Measurements from ENCODE around the gene CETN3. TPM values are rescaled to one million over a fixed set of nuclear protein-coding genes. Genes with fewer than 3 reads are reported as not detected.
"Not testable (repeated sequence)": the region's sequence is repeated elsewhere in the genome, so short reads cannot be mapped to it uniquely, and the experiment has no call there.

The CETN3 gene
- polyA plus RNA-seq, 1 donor = 34.6 TPM

GRCh38 chr5:90365328-90365727, 44.2 kb downstream of the CETN3 start:
- no peaks in the 10 kb centered on the region for H3K36me3 ChIP-seq (ENCODE audit: control insufficient read depth, insufficient read depth, low read length)
- no peaks in the 10 kb centered on the region for H3K9me3 ChIP-seq (ENCODE audit: control insufficient read depth, low read depth, low read length)
- no peaks in the 10 kb centered on the region for H3K27me3 ChIP-seq (ENCODE audit: control insufficient read depth, insufficient read depth, low read length)
- H3K4me1 ChIP-seq (ENCODE audit: control insufficient read depth, insufficient read depth, low read length) = no peaks in the 10 kb centered on the region
- no peak overlapping the region for H3K4me3 ChIP-seq (ENCODE audit: low read length)
- H3K27ac ChIP-seq (ENCODE audit: low read length) = no peak overlapping the region
- DNase-seq = no peak

- 88% methylated on average over 4 of the region's 7 CpGs for WGBS (ENCODE audit: insufficient coverage, low lambda C conversion rate)
- Histone ChIP-seq H3K4me1 (ENCODE audit: control insufficient read depth, insufficient read depth, low read length) (no peaks in the 10 kb centered on the region), H3K27ac (ENCODE audit: low read length) (no peak overlapping the region), H3K4me3 (ENCODE audit: low read length) (no peak overlapping the region), H3K9me3 (ENCODE audit: control insufficient read depth, low read depth, low read length) (no peaks in the 10 kb centered on the region), H3K36me3 (ENCODE audit: control insufficient read depth, insufficient read depth, low read length) (no peaks in the 10 kb centered on the region), H3K27me3 (ENCODE audit: control insufficient read depth, insufficient read depth, low read length) (no peaks in the 10 kb centered on the region)
- no peak for DNase-seq
Measured at GRCh38 chr5:90359073-90359920, 50.3 kb downstream of the CETN3 start.

GRCh38 chr5:90356622-90357021, 52.9 kb downstream of the CETN3 start:
- no peak overlapping the region for H3K27ac ChIP-seq (ENCODE audit: low read length)
- no peaks in the 10 kb centered on the region for H3K9me3 ChIP-seq (ENCODE audit: control insufficient read depth, low read depth, low read length)
- no peaks in the 10 kb centered on the region for H3K36me3 ChIP-seq (ENCODE audit: control insufficient read depth, insufficient read depth, low read length)
- no peaks in the 10 kb centered on the region for H3K4me1 ChIP-seq (ENCODE audit: control insufficient read depth, insufficient read depth, low read length)
- peak; percentile 2 to 8 for DNase-seq
- WGBS (ENCODE audit: insufficient coverage, low lambda C conversion rate) = 30% methylated on average over 2 of the region's 6 CpGs
- H3K4me3 ChIP-seq (ENCODE audit: low read length) = no peak overlapping the region
- H3K27me3 ChIP-seq (ENCODE audit: control insufficient read depth, insufficient read depth, low read length) = no peaks in the 10 kb centered on the region

GRCh38 chr5:90356176-90356575, 53.4 kb downstream of the CETN3 start:
- Histone ChIP-seq H3K36me3 (ENCODE audit: control insufficient read depth, insufficient read depth, low read length) (no peaks in the 10 kb centered on the region), H3K27ac (ENCODE audit: low read length) (no peak overlapping the region), H3K4me1 (ENCODE audit: control insufficient read depth, insufficient read depth, low read length) (no peaks in the 10 kb centered on the region), H3K9me3 (ENCODE audit: control insufficient read depth, low read depth, low read length) (no peaks in the 10 kb centered on the region), H3K27me3 (ENCODE audit: control insufficient read depth, insufficient read depth, low read length) (no peaks in the 10 kb centered on the region), H3K4me3 (ENCODE audit: low read length) (no peak overlapping the region)
- no peak for DNase-seq

GRCh38 chr5:90355635-90356034, 53.9 kb downstream of the CETN3 start:
- Histone ChIP-seq H3K9me3 (ENCODE audit: control insufficient read depth, low read depth, low read length) (no peaks in the 10 kb centered on the region), H3K4me1 (ENCODE audit: control insufficient read depth, insufficient read depth, low read length) (no peaks in the 10 kb centered on the region), H3K4me3 (ENCODE audit: low read length) (no peak overlapping the region), H3K27me3 (ENCODE audit: control insufficient read depth, insufficient read depth, low read length) (no peaks in the 10 kb centered on the region), H3K36me3 (ENCODE audit: control insufficient read depth, insufficient read depth, low read length) (no peaks in the 10 kb centered on the region), H3K27ac (ENCODE audit: low read length) (no peak overlapping the region)
- no peak for DNase-seq
- WGBS (ENCODE audit: insufficient coverage, low lambda C conversion rate) = no CpG with 5 or more reads among the region's 1 CpG

GRCh38 chr5:90353254-90353653, 56.3 kb downstream of the CETN3 start:
- Histone ChIP-seq H3K27ac (ENCODE audit: low read length) (no peak overlapping the region), H3K36me3 (ENCODE audit: control insufficient read depth, insufficient read depth, low read length) (no peaks in the 10 kb centered on the region), H3K9me3 (ENCODE audit: control insufficient read depth, low read depth, low read length) (no peaks in the 10 kb centered on the region), H3K4me1 (ENCODE audit: control insufficient read depth, insufficient read depth, low read length) (no peaks in the 10 kb centered on the region), H3K27me3 (ENCODE audit: control insufficient read depth, insufficient read depth, low read length) (no peaks in the 10 kb centered on the region), H3K4me3 (ENCODE audit: low read length) (no peak overlapping the region)
- no peak for DNase-seq
- no CpG with 5 or more reads among the region's 3 CpGs for WGBS (ENCODE audit: insufficient coverage, low lambda C conversion rate)

GRCh38 chr5:90351101-90351500, 58.5 kb downstream of the CETN3 start:
- DNase-seq = no peak
- WGBS (ENCODE audit: insufficient coverage, low lambda C conversion rate) = no CpG with 5 or more reads among the region's 3 CpGs
- Histone ChIP-seq H3K27me3 (ENCODE audit: control insufficient read depth, insufficient read depth, low read length) (no peaks in the 10 kb centered on the region), H3K4me3 (ENCODE audit: low read length) (no peak overlapping the region), H3K9me3 (ENCODE audit: control insufficient read depth, low read depth, low read length) (no peaks in the 10 kb centered on the region), H3K36me3 (ENCODE audit: control insufficient read depth, insufficient read depth, low read length) (no peaks in the 10 kb centered on the region), H3K27ac (ENCODE audit: low read length) (no peak overlapping the region), H3K4me1 (ENCODE audit: control insufficient read depth, insufficient read depth, low read length) (no peaks in the 10 kb centered on the region)

- H3K4me1 ChIP-seq (ENCODE audit: control insufficient read depth, insufficient read depth, low read length) = no peaks in the 10 kb centered on the region
- H3K36me3 ChIP-seq (ENCODE audit: control insufficient read depth, insufficient read depth, low read length) = no peaks in the 10 kb centered on the region
- no peaks in the 10 kb centered on the region for H3K27me3 ChIP-seq (ENCODE audit: control insufficient read depth, insufficient read depth, low read length)
- H3K27ac ChIP-seq (ENCODE audit: low read length) = no peak overlapping the region
- H3K9me3 ChIP-seq (ENCODE audit: control insufficient read depth, low read depth, low read length) = no peaks in the 10 kb centered on the region
- H3K4me3 ChIP-seq (ENCODE audit: low read length) = no peak overlapping the region
- no peak for DNase-seq
Measured at GRCh38 chr5:90347462-90347861, 62.1 kb downstream of the CETN3 start.

GRCh38 chr5:90345684-90346083, 63.9 kb downstream of the CETN3 start:
- DNase-seq = no peak
- Histone ChIP-seq H3K36me3 (ENCODE audit: control insufficient read depth, insufficient read depth, low read length) (no peaks in the 10 kb centered on the region), H3K27me3 (ENCODE audit: control insufficient read depth, insufficient read depth, low read length) (no peaks in the 10 kb centered on the region), H3K4me1 (ENCODE audit: control insufficient read depth, insufficient read depth, low read length) (no peaks in the 10 kb centered on the region), H3K4me3 (ENCODE audit: low read length) (no peak overlapping the region), H3K9me3 (ENCODE audit: control insufficient read depth, low read depth, low read length) (no peaks in the 10 kb centered on the region), H3K27ac (ENCODE audit: low read length) (no peak overlapping the region)
- no CpG with 5 or more reads among the region's 1 CpG for WGBS (ENCODE audit: insufficient coverage, low lambda C conversion rate)

- no peak for DNase-seq
- H3K36me3 ChIP-seq (ENCODE audit: control insufficient read depth, insufficient read depth, low read length) = no peaks in the 10 kb centered on the region
- WGBS (ENCODE audit: insufficient coverage, low lambda C conversion rate) = no CpG with 5 or more reads among the region's 1 CpG
- H3K4me3 ChIP-seq (ENCODE audit: low read length) = no peak overlapping the region
- no peaks in the 10 kb centered on the region for H3K27me3 ChIP-seq (ENCODE audit: control insufficient read depth, insufficient read depth, low read length)
- H3K9me3 ChIP-seq (ENCODE audit: control insufficient read depth, low read depth, low read length) = no peaks in the 10 kb centered on the region
- H3K27ac ChIP-seq (ENCODE audit: low read length) = no peak overlapping the region
- H3K4me1 ChIP-seq (ENCODE audit: control insufficient read depth, insufficient read depth, low read length) = no peaks in the 10 kb centered on the region
Measured at GRCh38 chr5:90344689-90345088, 64.9 kb downstream of the CETN3 start.

- not testable (repeated sequence) for H3K4me1 ChIP-seq (ENCODE audit: control insufficient read depth, insufficient read depth, low read length); DNase-seq; H3K27ac ChIP-seq (ENCODE audit: low read length); H3K9me3 ChIP-seq (ENCODE audit: control insufficient read depth, low read depth, low read length); H3K36me3 ChIP-seq (ENCODE audit: control insufficient read depth, insufficient read depth, low read length); H3K4me3 ChIP-seq (ENCODE audit: low read length); H3K27me3 ChIP-seq (ENCODE audit: control insufficient read depth, insufficient read depth, low read length)
- no CpG with 5 or more reads among the region's 6 CpGs for WGBS (ENCODE audit: insufficient coverage, low lambda C conversion rate)
Measured at GRCh38 chr5:90343731-90344130, 65.8 kb downstream of the CETN3 start.
